ENCODE results near the gene MAN1C1. TPM values are rescaled to one million over a fixed set of nuclear protein-coding genes. Genes with fewer than 3 reads are reported as not detected.

Gene MAN1C1
- total and polyA plus RNA-seq, 10 of the 15 experiments (the other 5 are each of a cell fraction or from before 2014, with no cell fraction given) = 0.12 to 0.56 (median 0.22) TPM; not detected in 3

- no TSS peak for BruUV-seq (replicated peaks)
- no peak for DNase-seq (ENCODE audit: low read depth, low spot score)
- in situ Hi-C loops (cut with MboI) = no loop called here
- Histone ChIP-seq H3K4me2 (ENCODE audit: control insufficient read depth, insufficient read depth) (no peak overlapping the region), H3K4me1 (ENCODE audit: control insufficient read depth, insufficient read depth, low read length) (peaks cover 3% of the 10 kb centered on the region), H3K4me3 (no peak overlapping the region), H3K27me3 (replicated peaks in 1 of 2; ENCODE audit: control insufficient read depth in 2 of 2, insufficient read depth in 2 of 2, low read length in 1 of 2) (no peaks in the 10 kb centered on the region; a peak in 3 of 4 replicates), H4K20me1 (ENCODE audit: control insufficient read depth, insufficient read depth) (no peaks in the 10 kb centered on the region; the same call in 1 of the 2 replicates), H3K36me3 (ENCODE audit: control insufficient read depth in 2 of 2, insufficient read depth in 2 of 2, low read length in 1 of 2) (no peaks in the 10 kb centered on the region), H3K27ac (ENCODE audit: control insufficient read depth, insufficient read depth) (no peak overlapping the region), H3K79me2 (ENCODE audit: control insufficient read depth, insufficient read depth, low read length) (no peaks in the 10 kb centered on the region), H3K9ac (ENCODE audit: control insufficient read depth, insufficient read depth, low read length) (no peak overlapping the region), H3K9me3 (replicated peaks; ENCODE audit: control insufficient read depth, insufficient read depth, low read length) (no peaks in the 10 kb centered on the region; the same call in 1 of the 3 replicates), H2AFZ (ENCODE audit: control insufficient read depth, low read depth, low read length) (no peak overlapping the region)
- ChIA-PET POLR2A (interaction anchor here (0.6 kb wide), 1 partner anchor 1112 kb away, joined by 5 read pairs; no protein-coding TSS in a partner anchor), RAD21 (ENCODE audit: unreplicated experiment) (interaction anchor here (0.7 to 1.1 kb wide), 2 partner anchors 95 to 153 kb away, joined by 3 read pairs; no protein-coding TSS in a partner anchor), CTCF (interaction anchor here (1.4 to 1.6 kb wide), 2 partner anchors 11 to 205 kb away, joined by 3 read pairs; no protein-coding TSS in a partner anchor), SMC1A (ENCODE audit: uncharacterized antibody, unreplicated experiment) (interaction anchor here (1.3 to 2.1 kb wide), 2 partner anchors 11 to 29 kb away, joined by 3 to 4 read pairs; no protein-coding TSS in a partner anchor)
- no peak for FAIRE-seq
- TF ChIP-seq PKNOX1 (IDR thresholded peaks at IDR 0.05) (no peak), ZNF384 (IDR thresholded peaks at IDR 0.05; ENCODE audit: borderline replicate concordance, low read depth, low read length) (no peak), SIN3A (IDR thresholded peaks at IDR 0.05; ENCODE audit: low read depth, low read length) (no peak), POU2F2 (IDR thresholded peaks at IDR 0.05; ENCODE audit: borderline replicate concordance, low read depth, low read length) (no peak), BCLAF1 (IDR thresholded peaks at IDR 0.05) (no peak)
- intact Hi-C loops (cut with micrococcal nuclease; ENCODE audit: unreplicated experiment) = no loop called here
- WGBS (ENCODE audit: insufficient coverage, insufficient replicate concordance, low lambda C conversion rate, missing lambda C conversion rate) = 34% methylated on average over 8 of the region's 8 CpGs
- ATAC-seq = no peak
These were observed 108.9 kb downstream of the MAN1C1 start for GRCh38 chr1:25725482-25725881.

Measured in GM12878 (cell line).